GM18502 (cell line): ENCODE results near the gene STH.
"Not testable (repeated sequence)": the region's sequence is repeated elsewhere in the genome, so short reads cannot be mapped to it uniquely, and the experiment has no call there.

ENCODE experiments used
- ATAC-seq: cut with Tn5 transposase; IDR thresholded peaks from one replicate; pipeline ENCODE4 v1.9.1; 2021; ENCODE audit warnings: mild to moderate bottlenecking; ENCODE audit not compliant: unreplicated experiment, poor library complexity

Gene STH, protein sequence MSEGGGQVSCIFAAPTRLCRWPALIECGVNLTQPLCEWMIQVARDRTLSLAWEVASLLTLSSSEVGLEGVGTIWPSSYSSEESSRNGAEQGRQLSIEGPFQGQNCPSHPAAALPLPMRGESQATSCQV

DNA sequence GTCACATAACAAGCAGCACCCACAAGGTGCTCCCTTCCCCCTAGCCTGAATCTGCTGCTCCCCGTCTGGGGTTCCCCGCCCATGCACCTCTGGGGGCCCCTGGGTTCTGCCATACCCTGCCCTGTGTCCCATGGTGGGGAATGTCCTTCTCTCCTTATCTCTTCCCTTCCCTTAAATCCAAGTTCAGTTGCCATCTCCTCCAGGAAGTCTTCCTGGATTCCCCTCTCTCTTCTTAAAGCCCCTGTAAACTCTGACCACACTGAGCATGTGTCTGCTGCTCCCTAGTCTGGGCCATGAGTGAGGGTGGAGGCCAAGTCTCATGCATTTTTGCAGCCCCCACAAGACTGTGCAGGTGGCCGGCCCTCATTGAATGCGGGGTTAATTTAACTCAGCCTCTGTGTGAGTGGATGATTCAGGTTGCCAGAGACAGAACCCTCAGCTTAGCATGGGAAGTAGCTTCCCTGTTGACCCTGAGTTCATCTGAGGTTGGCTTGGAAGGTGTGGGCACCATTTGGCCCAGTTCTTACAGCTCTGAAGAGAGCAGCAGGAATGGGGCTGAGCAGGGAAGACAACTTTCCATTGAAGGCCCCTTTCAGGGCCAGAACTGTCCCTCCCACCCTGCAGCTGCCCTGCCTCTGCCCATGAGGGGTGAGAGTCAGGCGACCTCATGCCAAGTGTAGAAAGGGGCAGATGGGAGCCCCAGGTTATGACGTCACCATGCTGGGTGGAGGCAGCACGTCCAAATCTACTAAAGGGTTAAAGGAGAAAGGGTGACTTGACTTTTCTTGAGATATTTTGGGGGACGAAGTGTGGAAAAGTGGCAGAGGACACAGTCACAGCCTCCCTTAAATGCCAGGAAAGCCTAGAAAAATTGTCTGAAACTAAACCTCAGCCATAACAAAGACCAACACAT lies at the start of gene STH:
STH (plus strand) TSS at position 264 of the 913 bp plus-strand sequence; CDS start at position 294, 30 bp downstream.
- ATAC-seq = no peak

DNA sequence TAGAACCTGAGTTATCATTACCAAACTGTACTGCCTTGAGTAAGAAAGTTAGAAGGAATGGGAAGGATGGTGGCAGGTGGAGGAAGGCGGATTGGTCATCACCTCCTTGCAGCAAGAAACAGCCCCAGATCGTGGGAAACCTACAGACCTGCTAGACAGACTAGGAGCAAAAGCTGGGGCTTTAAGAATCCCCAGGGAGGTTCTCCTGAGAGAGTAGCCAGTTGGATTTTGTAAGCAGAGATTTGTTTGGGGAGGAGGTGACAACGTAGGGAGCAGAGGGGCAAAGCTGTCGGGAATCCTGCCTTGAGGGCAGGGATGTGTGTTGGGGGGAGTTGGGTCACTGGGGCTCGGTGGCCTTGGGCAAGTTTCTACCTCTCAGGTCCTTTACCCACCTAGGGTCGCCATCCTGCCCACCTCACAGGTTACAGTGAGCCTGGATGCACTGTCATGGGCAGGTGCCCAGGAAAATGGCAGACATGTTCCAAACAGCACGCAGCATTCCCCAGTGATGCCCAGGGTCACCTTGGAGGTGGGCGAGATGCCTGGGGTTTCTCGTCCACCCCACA lies 49.2 kb upstream of the STH start:
- ATAC-seq = no peak

DNA sequence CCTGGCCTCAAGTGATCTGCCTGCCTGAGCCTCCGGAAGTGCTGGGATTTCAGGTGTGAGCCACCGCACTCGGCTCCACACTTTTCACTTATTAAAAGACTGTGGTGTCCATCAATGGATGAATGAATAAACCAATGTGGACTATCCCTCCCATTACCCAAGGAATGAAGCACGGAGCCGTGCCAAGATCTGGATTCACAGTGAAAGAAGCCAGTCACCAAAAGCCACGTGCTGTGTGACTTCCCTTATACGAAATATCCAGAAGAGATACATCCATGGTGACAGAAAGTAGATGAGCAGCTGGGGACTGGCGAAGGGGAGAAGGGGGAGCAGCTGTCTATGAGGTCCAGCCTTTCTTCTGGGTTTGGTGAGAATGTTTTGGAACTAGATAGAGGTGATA lies 48.2 kb upstream of the STH start:
- no peak for ATAC-seq

DNA sequence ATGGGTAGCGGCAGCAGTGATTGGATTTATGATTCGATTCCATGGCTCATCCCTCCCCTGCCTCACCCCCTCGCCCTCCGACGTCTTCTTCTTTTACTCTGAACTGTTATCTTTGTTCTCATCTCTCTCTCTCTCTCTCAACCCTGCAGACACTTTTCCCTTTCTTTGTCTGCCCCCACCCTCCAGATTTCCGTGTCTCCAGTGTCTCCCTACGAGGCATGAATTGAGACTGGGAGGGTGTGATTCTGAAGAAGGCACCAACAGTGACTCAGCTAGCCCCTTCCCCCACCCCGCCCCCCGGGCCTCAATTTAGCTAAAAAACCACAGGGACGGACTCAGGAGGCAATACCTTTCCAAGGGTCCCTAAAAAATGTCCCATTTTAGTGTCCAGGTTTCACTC lies 47.6 kb upstream of the STH start:
- no peak for ATAC-seq

DNA sequence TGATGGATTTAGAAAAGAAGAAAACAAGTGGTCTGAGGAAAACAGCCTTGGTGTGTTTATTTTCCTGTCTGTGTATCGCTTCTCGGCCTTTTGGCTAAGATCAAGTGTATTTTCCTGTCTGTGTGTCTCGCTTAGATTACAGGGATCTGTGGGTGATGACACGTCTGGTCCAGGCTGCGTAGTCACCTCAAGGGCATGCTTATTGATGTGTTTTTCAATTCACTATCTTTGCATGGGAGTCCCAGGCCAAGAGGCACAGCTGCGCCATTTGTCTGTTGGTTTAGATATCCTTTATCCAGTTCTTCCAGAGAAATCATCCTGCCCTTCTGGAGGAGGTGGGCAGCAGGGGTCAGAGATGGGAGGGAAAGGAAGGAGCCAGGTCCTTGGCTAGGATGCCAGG lies 47.1 kb upstream of the STH start:
- ATAC-seq = no peak

DNA sequence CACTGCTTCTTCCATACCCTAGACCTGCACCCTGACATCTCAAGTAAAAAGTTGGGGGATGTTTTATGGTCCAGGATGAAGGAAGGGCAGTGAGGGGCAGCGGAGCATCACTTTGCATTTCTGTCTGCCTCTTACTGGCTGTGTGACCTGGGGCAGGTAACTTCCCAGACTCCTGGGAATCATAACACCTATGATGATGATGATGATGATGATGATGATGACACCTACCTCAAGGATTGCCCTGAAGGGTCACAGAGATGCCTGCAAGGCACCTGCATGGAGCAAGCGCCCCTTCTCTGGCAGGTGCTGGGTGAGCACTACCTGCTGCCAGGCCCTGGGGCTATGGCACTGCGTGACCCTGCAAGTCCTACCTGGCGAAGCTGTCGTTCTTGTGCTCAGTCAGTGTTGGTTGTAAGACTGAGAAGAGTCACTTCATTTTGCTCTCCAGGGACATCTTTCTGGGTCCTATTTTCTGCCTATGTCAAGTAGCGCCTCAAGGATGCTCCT lies 46.2 kb upstream of the STH start:
- ATAC-seq = no peak

DNA sequence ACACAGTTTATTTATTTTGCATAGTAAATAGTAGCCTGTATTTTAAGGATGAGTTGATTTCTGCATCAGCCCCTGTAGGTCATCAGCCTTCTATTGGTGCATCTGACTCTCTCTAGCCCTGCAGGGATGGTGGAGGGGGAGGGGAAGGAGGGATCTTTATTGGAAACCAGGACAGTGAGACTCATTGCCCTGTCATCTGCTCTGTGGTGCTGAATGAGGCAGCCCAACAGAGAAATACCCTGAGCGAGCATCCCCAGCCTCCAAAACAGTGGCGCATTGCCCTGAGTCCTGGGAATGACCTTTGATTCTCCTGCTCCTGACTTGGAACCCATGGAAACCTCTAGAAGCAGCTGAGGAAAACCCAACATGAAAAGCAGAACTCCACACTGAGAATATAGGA lies 45.5 kb upstream of the STH start:
- no peak for ATAC-seq

DNA sequence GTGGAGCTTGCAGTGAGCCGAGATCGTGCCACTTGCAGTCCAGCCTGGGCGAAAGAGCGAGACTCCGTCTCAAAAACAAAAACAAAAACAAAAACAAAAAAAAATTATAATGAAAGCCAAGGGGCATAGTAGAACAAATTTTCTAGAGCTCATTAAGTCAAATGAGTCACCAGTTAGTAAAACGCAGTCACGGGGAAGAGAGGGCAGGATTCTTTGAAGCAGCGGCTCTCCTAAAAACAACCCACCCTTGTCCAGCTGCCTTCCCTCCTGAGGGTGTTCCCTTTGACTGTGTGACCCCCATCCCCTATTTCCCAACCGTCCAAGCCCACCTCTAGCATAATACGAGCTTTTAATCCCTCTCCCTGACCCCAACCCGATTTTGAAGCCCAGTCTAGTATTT lies 44.1 kb upstream of the STH start:
- no peak for ATAC-seq

DNA sequence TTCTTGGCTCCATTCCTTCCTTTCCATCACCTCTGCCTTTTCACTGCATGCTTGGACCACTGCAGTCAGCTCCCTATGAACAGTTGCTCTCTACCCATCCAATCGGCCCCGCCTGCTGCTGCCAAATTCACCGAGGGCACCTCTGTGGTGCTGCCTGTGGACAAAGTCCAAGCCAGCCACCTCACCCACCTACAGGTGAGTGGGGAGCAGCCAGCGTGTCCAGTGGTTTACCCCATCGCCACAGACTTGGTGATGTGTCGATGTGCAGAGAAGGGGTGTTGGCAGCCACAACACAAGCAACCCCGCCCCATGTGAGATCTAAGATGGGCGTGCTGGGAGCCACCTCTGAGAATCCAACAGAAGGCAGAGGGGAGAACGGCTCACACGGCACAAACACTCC lies 43.7 kb upstream of the STH start:
- no peak for ATAC-seq

DNA sequence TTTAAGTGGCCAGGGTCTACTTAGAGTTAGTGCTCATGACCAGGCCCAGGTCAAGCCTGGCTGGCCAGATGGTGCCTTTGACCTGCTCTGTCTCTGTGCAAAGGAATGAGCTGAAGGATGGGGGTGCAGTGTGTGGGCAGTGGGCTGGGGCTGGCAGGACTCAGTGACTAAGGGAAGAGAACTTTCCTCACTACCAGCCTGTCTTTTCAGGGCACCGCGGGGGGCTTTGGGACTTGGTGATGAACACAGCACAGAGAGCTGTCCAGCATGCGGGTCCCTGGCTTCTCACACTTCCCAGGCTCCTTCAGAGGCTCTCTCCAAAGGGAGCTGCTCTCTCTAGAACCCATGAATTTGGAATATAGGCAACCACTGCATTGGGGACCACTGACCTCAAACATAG lies 43.0 kb upstream of the STH start:
- no peak for ATAC-seq

DNA sequence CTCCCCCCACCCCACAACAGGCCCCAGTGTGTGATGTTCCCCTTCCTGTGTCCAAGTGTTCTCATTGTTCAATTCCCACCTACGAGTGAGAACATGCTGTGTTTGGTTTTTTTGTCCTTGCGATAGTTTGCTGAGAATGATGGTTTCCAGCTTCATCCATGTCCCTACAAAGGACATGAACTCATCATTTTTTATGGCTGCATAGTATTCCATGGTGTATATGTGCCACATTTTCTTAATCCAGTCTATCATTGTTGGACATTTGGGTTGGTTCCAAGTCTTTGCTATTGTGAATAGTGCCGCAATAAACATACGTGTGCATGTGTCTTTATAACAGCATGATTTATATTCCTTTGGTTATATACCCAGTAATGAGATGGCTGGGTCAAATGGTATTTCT lies 42.3 kb upstream of the STH start:
- ATAC-seq = not testable (repeated sequence)

DNA sequence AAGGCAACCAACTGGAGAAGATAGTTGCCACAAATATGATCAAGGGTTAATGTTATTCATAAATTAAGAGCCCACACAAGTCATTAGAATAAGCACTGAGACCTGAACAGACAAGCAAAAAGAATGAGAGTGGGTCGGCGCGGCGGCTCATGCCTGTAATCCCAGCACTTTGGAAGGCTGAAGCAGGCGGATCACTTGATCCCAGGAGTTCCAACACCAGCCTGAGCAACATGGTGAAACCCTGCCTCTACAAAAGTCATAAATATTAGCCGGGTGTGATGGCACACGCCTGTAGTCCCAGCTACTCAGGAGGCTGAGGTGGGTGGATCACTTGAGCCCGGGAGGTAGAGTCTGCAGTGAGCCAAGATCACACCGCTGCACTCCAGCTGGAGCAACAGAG lies 40.7 kb upstream of the STH start:
- no peak for ATAC-seq

DNA sequence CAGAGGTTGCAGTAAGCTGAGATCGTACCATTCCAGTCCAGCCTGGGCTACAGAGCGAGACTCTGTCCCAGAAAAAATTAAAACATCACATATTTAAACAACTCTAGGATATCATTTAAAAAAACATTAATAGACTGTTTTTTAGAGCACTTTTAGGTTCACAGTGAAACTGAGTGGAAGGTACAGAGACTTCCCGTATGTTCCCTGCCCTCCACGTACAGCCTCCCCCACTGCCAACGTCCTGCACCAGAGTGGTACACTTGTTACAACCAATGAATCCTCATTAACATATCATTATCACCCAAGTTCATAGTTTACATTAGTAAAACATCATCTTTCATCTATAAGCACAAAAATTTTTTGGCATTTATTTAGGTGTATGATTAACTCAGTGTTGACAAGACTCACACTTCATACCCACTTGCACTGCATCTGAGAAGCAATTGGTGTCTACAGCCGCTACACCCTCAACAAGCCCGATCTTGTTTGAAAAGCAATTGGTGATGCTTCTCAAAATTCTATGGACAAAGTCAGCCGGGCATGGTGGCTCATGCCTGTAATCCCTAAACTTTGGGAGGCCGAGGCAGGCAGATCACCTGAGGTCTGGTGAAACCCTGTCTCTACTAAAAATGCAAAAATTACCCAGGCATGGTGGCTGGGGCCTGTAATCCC lies 39.9 kb upstream of the STH start:
- no peak for ATAC-seq

DNA sequence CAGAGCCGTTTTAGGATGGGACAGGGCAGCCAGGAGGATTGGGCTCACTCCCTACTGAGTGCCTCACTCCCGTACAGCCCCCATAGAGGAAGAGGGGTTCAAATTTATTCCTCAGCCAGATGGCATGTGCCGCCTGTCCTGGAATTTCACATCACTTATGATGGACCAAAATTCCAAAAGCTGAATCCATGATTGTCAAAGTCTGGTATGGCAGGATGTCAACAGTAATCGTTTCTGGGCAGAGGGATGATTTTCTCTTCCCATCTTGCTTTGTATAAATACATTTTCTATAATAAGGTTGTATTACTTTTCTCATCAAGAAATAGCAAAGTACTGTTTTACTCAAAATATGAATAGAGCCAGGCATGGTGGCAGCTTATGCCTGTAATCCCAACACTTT lies 38.7 kb upstream of the STH start:
- ATAC-seq = no peak

DNA sequence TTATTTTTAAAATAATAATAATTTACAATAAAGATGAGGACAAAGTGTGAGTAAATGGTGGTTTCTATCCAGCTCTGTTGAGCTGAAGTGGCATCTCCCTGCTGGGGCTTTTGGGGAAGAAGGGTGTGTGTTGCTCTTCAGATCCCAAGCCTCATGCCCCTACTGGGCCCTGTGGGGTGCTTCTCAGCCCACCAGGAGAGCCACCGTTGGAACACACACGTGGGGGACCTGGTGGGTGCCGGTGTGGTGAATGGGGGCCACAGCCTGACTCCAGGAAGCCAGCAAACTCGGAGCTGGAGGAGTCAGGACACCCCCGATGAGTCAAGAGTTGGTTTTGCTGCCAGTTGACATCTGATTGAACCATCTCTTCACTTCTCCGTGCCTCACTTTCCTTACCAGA lies 37.8 kb upstream of the STH start:
- ATAC-seq = no peak

DNA sequence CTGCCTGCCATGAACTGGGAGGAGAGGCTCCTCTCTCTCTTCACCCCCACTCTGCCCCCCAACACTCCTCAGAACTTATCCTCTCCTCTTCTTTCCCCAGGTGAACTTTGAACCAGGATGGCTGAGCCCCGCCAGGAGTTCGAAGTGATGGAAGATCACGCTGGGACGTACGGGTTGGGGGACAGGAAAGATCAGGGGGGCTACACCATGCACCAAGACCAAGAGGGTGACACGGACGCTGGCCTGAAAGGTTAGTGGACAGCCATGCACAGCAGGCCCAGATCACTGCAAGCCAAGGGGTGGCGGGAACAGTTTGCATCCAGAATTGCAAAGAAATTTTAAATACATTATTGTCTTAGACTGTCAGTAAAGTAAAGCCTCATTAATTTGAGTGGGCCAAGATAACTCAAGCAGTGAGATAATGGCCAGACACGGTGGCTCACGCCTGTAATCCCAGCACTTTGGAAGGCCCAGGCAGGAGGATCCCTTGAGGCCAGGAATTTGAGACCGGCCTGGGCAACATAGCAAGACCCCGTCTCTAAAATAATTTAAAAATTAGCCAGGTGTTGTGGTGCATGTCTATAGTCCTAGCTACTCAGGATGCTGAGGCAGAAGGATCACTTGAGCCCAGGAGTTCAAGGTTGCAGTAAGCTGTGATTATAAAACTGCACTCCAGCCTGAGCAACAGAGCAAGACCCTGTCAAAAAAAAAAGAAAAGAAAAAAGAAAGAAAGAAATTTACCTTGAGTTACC lies 36.7 kb upstream of the STH start:
- ATAC-seq = no peak

DNA sequence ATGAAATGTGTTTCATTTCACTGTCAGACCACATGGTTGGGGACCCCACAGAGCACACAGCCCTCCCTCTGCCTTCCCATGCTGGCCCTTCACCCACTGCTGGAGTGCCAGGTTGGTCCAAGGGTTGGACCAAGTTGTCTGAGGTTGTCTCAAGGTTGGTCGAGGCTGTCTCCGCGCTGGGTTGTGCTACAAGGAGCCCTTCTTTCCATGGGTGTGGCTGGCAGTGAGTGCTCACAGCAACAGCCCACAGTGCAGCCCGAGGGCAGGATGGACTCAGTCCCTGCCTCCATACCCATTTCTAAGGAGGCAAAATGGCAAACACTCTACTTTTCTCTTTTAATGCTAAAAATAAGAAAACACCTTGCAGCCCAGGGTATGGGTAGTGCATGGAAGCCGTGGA lies 35.8 kb upstream of the STH start:
- ATAC-seq = no peak

DNA sequence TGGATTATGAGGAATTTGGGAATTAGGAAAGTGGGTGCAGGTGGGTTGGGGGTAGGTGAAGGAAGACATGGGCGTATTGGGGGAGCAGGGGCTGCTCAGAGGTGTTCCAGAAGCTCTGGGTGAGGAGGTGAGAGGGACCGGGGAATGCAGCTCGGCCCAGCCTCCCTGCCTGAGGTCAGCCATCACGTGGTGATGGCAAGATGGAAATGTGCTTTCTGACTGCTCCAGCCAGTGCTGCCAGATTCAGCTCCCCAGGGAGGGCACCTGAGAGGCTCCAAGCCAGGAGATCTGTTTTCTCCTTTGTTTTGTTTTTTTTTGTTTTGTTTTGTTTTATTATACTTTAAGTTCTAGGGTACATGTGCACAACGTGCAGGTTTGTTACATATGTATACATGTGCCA lies 35.2 kb upstream of the STH start:
- no peak for ATAC-seq

DNA sequence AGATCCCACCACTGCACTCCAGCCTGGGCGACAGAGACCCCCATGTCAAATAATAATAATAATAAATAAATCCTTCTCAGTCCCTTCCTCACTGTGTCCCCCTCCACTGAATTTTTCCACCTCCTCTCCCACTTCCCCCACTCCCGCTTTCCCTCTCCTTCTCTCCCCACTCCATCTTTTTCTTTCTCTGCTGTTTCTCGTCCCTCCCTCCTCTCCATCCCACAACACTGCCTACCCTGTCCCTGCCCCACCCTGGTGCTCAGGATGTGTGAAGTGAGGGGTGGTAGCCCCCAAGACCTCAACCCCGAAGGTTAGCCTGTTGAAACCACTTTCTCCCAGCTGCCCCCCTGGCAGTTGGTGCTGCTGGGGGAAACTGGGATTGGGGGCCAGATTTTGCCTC lies 34.4 kb upstream of the STH start:
- no peak for ATAC-seq

DNA sequence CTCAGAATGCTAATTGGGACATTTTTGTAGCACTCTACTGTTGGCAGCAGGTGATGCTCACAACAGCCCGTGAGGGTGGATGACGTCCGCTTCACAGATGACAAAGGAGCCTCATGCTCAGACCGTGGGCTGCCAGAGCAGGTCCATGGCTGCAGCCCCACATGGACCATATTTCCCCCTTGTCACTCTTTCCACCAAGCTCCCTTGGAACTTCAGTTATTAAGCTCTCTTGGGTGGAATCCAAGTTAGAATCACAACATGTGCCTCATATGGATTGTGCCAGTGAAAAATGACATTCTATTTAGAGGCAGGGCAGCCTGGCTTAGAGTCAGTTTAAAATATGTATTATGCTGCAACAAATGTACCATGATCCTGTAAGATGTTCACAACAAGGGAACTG lies 33.2 kb upstream of the STH start:
- ATAC-seq = no peak
